ENCODE data around the gene GNB3.

GNB3 gene

DNA sequence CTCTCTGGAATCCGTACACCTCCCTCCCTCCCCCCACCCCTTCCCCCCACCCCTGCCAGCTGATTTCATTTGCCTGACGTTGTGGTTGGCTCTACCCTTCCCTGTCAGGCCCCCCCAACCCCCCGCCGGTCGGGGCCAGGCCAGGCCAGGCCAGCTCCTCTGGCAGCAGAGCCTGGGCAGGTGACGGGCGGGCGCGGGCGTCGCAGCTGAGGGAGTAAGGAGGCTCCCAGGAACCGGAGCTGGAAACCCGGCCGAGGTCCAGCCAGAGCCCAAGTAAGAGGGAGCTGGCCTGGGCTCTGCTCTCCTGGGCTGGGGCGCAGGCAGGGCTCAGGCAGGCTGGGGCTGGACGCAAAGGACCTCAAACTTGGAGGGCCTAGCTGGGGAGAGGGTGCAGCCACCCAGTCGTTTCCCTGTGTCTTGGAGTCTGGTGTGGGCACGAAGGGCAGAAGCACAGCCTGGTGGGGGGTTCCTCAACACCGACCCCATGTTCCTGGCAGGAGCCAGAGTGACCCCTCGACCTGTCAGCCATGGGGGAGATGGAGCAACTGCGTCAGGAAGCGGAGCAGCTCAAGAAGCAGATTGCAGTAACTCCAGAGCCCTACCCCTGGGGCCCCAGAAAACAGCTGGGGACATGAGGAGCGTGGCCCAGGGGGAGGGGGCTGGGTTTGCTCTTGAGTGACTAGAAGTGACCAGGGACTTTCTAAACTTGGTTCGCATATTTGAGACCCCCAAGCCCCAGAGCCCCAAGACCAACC, at the start of gene GNB3:
Gene GNB3, plus strand, starts transcription at position 165 of the 755 bp plus-strand sequence. Its CDS starts 363 bp downstream, at position 528.
- DNase-seq (ENCODE audit: low spot score), result no peak

DNA sequence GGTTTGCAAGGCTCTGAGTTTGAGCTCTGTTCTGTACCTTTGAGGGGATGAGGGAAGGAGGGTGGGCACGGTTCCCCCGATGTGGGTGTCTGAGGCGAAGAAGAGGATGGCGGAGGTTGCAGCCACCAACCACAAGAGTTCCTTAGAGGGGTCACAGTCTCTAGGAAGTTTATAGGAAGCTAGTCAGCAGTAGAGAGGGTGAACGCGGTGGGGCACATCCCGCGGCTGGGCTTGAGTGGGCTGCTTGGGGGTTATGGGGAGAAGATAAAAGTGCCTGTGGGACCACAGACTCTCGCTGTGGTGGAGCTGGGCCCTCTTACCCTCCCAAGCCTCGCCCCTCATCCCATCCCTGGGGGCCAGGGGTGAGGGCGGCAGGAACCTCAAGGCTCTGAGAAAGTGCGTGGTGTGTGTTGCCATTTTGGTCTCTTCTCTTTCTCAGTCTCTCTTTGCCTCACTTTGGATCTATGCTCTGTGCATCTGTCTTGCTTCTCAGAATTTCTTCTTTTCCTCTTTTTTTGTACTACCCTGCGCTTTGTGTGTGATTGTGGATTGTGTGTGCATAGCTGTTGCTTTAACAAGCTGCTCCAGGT, 48.7 kb upstream of the GNB3 start:
- peak; percentile 20 for DNase-seq (ENCODE audit: low spot score)

DNA sequence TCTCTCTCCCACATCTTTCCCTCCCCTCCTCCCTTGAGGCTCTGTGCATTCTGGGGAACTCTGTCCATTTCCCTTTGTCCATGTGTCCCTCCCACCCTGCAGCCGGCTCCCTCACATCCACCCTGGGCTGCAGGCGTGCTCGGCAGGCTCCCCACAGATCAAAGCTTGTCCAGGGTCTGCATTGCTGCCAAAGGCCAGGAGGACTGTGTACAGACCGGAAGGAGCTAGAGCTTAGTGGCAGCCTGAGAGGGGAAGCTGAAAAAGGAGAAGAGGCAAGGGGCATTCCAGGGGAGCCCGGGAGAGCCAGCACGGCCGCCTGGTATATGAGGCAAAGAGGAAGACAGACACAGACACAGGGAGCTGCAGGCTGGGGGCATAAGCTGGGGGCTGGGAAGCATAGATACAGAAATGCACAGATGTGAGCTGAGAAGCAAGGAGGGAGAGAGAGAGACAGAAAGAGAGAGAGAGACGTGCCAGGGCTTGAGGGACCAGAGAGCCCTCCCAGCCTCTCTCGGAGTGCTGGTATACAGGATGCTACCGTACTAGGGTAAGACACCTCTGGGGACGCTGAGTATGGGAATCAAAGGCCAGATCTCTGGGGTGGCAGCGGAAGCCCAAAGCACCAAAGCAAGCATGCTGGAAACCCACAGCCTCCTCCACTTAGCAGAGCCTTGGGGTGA, 48.1 kb upstream of the GNB3 start:
- DNase-seq (ENCODE audit: low spot score), result peak; percentile 69

DNA sequence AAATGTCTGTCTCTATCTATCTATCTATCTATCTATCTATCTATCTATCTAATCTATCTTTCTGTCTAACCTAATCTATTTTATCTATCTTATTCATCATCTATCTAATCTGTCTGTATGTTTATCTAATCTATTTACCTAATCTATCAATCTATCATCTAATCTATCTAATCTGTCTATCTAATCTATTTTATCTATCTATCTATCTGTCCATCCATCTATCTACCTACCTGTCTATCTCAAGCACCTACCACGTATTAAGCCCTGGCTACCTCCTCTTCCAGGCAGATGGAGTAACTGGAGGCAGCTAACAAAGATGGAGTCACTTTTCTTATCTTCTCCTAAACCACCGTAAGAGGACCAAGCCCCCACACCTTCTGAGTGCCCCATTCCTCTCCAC, 45.6 kb upstream of the GNB3 start:
- DNase-seq (ENCODE audit: low spot score), result no peak

DNA sequence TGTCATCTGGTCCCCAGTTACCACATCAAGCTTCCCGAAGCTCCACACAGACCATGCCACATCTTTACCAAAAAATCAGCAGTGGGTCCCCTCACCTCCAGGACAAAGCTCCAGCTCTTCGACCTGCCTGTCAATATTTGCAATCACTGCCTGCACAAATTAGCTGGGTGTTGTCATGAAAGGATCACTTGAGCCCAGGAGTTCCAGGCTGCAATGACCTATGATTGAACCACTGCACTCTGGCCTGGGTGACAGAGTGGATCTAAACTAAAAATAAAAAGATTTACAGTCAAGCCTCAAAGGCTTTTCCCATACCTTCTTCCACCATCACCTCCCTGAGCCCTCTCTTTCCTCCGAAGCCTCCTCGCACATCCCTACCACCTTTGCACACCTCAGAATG, 44.1 kb upstream of the GNB3 start:
- no peak for DNase-seq (ENCODE audit: low spot score)

DNA sequence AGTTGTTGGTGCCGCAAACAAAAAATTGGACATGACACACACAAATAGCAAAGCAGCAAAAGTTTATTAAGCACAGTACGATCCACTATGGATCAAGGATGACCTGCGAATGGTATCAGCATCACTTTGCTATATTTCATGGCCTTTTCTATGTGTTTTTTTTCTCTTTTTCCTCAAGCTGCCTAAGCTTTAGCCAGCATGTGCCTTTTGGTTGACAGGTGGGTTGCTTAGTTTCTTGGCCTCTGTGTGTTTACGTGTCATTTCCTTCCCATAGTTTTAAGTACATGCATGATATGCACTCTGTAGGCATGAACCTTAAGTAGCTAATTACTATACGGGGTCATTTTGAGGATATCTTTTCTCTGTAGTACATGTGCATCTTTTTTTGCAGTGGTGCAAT, 41.6 kb upstream of the GNB3 start:
- DNase-seq (ENCODE audit: low spot score), result no peak

DNA sequence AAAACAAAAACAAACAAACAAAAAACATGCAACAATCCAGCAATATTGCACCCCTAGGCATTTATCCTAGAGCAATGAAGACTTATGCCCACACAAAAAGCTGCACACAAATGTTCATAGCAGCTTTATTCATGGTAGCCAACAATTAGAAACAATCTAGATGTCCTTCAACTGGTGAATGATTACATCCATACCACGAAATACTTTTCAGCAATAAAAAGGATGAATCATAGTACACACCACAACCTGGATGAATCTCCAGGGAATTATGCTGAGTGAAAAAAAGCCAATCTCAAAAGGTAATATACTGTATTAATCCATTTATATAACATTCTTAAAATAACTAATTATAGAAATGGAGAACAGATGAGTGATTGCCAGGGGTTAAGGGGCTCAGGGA, 33.6 kb upstream of the GNB3 start:
- DNase-seq (ENCODE audit: low spot score), result no peak

DNA sequence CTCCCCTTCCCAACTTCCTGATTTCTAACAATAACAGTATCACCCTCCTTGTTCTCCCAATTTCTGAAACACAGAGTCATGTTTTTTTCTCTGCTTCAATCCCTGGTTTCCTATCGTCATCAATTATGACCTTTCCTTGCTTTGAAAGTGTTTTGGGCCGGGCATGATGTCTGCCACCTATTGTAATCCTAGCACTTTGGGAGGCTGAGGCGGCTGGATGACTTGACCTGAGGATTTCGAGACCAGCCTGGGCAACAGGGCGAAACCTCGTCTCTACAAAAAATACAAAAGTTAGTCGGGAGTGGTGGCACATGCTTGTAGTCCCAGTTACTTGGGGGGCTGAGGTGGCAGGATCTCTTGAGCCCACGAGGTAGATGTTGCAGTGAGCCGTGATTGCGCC, 31.7 kb upstream of the GNB3 start:
- no peak for DNase-seq (ENCODE audit: low spot score)

DNA sequence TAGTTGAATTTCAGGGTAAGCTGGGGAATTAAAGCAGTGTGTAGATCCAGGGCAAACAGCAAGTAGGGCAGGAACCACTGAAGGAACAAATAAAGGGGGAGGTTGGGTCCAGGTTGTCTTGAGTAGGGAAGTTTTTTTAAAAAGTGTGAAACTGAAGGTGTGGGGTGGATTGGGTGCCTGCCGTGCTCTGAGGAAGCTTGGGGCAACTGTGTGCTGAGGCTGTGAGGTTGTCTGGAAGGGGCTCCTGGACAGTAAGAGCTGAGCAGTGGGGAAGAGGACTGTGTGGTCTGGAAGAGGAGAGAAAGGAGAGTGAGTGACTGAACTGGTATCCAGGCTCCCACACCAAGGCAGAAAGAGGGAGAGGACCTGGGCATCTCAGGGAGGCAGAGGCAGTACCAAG, 30.0 kb upstream of the GNB3 start:
- no peak for DNase-seq (ENCODE audit: low spot score)

DNA sequence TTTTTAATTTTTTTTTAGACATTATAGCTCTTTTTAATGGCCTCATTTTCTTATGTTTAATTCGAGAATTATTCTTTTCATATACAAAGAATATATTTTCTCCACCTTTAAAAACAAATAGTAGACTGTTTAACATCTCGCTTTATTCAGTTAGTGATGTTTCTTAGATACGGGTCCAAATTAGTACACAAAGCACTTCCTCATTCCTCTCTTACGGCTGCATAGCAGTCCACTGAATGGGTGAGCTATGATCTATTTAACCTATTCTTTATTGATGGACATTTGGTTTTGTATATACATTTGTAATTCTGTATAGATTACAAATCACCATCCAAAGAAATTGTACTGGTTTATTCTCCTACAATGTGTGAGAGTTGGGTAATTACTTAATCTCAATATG, 27.4 kb upstream of the GNB3 start:
- DNase-seq (ENCODE audit: low spot score), result no peak

DNA sequence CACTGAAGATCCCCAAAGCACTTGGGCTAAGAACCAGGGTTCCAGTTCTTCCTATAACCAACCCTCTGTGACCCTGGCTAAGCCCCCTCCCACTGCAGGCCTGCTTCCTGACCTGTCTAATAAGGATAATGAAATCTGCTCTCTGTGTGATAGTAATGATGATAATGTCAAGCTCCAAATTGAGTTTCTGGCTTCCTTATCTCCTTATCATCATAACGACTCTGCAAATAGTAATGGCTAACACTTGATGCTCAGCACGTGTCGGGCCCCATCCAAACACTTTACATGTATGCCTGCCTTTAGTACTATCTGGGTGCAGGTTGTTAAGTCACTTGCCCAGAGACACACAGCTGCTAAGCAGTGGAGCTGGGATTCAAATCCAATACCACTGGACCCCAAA, 24.1 kb upstream of the GNB3 start:
- no peak for DNase-seq (ENCODE audit: low spot score)

DNA sequence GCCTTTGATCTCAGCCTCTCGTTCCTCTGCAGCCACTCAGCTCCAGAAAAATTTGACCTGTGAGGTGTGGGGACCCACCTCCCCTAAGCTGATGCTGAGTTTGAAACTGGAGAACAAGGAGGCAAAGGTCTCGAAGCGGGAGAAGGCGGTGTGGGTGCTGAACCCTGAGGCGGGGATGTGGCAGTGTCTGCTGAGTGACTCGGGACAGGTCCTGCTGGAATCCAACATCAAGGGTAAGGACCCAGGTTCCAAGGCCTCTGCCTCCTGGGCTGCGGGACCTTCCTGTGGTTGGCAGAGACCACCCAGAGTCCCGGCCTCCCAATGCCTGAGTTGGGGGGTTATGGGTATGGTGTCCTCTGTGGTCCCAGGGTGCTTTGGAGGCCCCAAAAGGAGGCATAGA, 23.6 kb upstream of the GNB3 start:
- DNase-seq (ENCODE audit: low spot score), result no peak

DNA sequence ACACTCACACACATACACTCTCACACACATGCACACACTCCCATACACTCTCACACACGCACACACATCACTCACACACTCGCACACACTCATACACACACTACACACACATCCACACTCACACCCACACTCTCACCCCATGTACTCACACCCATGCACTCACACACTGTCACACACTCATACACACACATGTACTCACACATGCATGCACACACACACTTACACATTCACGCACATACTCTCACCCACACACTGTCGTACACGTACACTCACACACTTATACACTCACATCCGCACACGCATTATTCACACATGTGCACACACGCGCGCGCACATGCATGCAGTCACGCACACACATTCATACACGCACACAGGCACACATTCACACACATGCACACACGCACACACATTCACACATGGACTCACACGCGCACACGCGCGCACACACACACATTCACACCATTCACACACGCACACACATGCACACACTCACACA, 23.0 kb upstream of the GNB3 start:
- DNase-seq (ENCODE audit: low spot score), result no peak

DNA sequence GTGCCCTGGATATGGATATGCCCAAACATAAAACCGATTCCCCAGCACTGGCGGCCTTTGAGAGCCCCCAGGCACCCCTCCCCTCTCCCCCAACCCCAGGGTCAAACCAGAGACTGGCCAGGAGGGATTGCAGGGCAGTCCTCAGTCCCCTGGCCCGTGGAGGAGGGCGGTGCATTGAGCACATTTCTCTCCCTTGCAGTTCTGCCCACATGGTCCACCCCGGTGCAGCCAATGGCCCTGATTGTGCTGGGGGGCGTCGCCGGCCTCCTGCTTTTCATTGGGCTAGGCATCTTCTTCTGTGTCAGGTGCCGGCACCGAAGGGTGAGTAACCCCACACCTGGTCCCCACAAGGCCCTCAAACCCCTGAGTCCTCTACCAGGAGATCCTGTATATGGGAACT, 22.5 kb upstream of the GNB3 start:
- no peak for DNase-seq (ENCODE audit: low spot score)

DNA sequence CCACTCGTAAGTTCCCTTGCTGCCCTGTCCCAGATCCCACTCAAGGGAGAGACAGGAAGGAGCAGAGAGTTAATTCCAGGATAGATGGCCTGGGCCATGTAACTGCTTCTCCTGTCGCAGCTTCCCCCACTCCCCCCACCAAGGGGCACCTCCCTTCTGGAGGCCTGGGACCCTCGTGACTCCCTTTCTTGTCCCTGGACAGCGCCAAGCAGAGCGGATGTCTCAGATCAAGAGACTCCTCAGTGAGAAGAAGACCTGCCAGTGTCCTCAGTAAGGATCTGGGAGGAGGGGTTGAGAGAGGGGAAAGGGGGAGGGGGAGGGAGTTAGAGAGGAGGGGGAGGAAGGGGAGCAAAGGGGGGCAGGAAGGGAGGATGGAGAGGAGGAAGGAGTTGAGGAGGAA, 22.1 kb upstream of the GNB3 start:
- no peak for DNase-seq (ENCODE audit: low spot score)

DNA sequence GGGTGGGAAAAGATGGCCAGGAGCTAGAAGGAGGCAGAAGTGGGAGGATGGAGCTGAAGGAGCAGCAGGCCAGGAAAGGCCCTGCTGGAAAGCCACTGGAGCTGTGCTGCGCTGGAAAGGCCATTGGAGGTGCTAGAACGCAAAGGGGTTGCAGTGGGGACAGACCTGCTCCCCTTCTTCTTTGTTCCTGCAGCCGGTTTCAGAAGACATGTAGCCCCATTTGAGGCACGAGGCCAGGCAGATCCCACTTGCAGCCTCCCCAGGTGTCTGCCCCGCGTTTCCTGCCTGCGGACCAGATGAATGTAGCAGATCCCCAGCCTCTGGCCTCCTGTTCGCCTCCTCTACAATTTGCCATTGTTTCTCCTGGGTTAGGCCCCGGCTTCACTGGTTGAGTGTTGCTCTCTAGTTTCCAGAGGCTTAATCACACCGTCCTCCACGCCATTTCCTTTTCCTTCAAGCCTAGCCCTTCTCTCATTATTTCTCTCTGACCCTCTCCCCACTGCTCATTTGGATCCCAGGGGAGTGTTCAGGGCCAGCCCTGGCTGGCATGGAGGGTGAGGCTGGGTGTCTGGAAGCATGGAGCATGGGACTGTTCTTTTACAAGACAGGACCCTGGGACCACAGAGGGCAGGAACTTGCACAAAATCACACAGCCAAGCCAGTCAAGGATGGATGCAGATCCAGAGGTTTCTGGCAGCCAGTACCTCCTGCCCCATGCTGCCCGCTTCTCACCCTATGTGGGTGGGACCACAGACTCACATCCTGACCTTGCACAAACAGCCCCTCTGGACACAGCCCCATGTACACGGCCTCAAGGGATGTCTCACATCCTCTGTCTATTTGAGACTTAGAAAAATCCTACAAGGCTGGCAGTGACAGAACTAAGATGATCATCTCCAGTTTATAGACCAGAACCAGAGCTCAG, 21.4 kb upstream of the GNB3 start:
- no peak for DNase-seq (ENCODE audit: low spot score)

DNA sequence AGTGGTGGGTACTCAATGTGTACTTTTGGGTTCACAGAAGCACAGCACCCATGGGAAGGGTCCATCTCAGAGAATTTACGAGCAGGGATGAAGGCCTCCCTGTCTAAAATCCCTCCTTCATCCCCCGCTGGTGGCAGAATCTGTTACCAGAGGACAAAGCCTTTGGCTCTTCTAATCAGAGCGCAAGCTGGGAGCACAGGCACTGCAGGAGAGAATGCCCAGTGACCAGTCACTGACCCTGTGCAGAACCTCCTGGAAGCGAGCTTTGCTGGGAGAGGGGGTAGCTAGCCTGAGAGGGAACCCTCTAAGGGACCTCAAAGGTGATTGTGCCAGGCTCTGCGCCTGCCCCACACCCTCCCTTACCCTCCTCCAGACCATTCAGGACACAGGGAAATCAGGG, 20.6 kb upstream of the GNB3 start:
- no peak for DNase-seq (ENCODE audit: low spot score)

DNA sequence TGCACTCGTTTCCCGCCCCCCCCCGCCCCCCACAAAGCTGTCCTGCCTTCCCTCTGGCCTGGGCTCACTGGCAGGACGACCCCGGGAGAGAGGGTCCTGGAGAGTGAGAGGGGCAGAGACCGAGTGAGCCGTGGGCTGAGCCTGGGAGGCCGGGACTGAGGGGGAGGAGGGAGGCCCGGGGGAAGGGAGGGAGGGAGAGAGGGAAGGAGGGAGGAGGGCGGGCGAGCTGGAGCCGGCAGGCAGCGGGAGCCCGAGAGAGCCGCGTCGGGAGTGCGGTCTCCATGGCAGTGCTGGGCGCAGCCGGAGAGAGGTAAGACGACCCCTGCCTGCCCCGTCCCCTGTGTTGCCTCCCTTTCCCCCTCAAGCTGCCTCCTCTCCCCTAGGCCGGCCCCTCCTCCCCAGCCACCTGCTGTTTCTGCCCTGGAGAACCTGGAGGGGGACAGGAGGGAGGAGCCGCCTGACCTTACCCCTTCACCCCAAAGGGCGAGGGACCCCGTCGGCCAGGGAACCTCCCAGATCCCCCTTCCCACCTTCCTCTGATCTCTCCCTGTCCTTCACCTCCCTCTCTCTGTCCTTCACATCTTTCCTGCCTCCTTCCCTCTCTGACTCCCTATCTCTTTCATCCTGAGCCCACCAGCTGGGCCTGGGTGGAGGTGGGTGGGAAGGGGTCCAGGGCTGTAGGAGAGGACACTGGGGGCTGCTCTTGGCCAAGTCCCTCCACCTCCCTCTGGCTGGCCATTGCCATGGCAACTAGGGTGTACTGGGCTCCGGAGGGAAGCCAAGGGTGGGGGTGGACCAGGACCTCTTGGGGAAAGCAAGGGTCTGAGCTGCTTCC, 18.9 kb upstream of the GNB3 start, which contains the start of gene GPR162:
Gene GPR162, plus strand, starts transcription at position 231 of the 835 bp plus-strand sequence. CDS start 2,078 bp downstream, outside the sequence.
- no peak for DNase-seq (ENCODE audit: low spot score)

DNA sequence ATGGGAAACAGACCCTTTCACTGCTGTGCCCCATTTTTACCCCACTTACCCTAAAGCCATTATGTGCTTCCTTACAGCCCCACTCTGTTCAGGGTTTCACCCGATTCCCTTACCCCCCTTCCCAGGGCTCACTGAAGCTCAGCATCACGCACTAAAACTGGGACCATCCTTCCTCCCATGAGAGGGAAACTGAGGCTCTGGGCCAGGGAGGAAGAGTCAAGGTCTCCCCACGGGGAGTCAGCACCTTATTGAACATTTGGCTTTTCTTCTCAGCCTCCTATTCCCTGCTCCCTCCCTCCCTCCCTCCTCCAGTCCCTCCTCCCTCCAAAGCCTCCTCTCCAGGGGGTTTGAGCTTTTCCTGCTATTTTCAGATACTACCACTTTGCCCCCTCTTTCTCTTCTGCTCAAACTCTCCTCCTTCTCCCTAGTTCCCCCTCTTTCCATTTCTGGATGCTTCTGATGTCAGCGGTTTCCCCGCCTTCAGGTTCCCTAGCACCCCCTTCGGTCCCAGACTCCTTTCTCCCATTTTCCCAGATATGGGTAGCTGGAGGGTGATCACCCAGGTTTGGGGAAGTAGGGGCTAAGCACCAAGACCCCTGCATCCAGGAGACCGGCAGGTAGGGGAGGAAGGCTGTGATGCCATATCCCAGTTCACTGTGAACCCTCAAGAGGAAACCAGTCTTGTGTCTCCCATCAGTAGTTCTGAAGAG, 18.1 kb upstream of the GNB3 start:
- no peak for DNase-seq (ENCODE audit: low spot score)

Measured in CD4-positive, alpha-beta T cell treated with Interleukin-6 at 100 ng/mL for 8 hours (primary cell).